ENCODE data around the gene GATB.

GATB gene

DNA sequence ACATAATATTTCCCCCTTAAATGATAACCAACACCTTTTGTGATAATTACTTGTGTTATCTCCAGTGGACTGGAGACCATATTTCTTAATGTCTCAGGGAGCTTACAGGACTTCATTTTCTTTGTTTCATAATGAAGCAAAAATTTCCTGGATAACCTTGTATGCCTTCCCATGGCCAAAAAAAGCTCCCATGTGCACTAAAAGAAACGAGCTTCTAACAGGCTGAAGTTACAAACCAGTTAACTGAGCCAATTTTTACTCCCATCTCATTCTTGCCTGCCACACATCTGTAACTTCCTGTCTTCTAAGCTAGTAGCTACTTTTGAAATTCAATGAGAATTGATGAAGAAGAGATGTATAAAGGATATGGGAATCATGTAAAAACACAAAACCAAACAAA is 32.8 kb downstream of the GATB start:
- no peak for DNase-seq (ENCODE audit: low read depth, low spot score)
- in situ Hi-C loops (cut with HindIII; ENCODE audit: low sequenced_read_pairs), result no loop called here
- no peak overlapping the region for H3K4me3 ChIP-seq (ENCODE audit: low read depth, low read length)
- TF ChIP-seq, protein P1, sequence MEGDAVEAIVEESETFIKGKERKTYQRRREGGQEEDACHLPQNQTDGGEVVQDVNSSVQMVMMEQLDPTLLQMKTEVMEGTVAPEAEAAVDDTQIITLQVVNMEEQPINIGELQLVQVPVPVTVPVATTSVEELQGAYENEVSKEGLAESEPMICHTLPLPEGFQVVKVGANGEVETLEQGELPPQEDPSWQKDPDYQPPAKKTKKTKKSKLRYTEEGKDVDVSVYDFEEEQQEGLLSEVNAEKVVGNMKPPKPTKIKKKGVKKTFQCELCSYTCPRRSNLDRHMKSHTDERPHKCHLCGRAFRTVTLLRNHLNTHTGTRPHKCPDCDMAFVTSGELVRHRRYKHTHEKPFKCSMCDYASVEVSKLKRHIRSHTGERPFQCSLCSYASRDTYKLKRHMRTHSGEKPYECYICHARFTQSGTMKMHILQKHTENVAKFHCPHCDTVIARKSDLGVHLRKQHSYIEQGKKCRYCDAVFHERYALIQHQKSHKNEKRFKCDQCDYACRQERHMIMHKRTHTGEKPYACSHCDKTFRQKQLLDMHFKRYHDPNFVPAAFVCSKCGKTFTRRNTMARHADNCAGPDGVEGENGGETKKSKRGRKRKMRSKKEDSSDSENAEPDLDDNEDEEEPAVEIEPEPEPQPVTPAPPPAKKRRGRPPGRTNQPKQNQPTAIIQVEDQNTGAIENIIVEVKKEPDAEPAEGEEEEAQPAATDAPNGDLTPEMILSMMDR (IDR thresholded peaks at IDR 0.05; ENCODE audit: low read depth, low read length), result no peak

DNA sequence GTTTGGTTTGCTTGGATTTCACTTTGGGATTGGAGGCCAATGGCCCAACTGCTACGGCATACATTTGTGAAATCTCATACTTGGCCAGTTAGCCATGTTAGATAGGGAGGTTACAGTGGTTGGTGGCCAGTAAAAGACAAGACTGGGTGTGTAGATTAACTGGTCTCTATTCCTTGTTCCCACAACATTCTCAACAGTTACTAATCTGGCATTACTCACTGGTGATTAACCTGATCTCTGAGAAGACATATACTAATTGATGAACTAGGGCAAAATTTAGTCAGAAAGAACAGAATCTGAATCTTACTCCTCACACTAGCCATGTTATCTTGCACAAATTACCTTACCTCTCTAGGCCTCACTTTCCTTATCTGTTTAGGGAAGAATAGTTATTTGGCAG is 33.4 kb downstream of the GATB start:
- no peak overlapping the region for H3K4me3 ChIP-seq (ENCODE audit: low read depth, low read length)
- in situ Hi-C loops (cut with HindIII; ENCODE audit: low sequenced_read_pairs), result no loop called here
- DNase-seq (ENCODE audit: low read depth, low spot score), result no peak
- TF ChIP-seq, protein P1 (IDR thresholded peaks at IDR 0.05; ENCODE audit: low read depth, low read length), result no peak

DNA sequence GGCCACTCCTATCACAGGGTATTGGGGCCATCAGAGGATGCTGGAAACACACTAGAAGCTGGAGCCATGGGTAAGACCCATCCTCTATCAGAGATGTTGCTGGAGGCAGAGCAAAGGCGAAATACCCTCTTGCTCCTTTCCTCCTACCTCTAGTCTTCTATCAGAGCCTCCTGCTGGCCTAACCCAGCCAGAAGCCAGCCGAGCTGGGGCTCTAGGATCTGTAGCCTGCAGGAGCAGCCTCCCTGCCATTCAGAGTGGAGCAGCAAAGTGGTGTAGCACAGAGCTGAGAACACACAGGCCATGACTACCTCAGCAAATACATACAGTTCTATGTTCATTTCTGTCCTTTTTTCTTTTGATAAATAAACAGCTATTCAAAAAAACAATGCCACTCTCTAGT is 35.7 kb downstream of the GATB start:
- no peak overlapping the region for H3K4me3 ChIP-seq (ENCODE audit: low read depth, low read length)
- TF ChIP-seq, protein P1 (IDR thresholded peaks at IDR 0.05; ENCODE audit: low read depth, low read length), result no peak
- in situ Hi-C loops (cut with HindIII; ENCODE audit: low sequenced_read_pairs), result no loop called here
- DNase-seq (ENCODE audit: low read depth, low spot score), result no peak

DNA sequence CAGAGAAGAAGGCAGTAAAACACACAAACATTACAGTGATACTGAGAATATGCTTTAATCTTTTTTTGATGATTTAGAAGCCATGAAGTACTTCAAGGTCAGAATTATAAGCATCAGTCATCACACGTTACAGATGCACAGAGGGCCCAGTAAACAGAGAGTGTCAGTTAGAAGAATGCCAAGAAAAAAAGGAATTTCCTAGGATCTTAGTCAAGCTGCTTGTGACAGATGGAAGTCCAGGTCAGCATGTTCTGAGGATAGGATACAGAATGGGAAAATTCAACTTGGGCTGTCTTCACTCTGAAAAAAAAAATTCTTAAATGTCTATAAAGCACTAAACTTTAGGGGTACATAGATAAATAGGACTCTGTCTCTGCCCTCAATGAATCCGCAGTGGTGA is 38.9 kb downstream of the GATB start:
- H3K4me3 ChIP-seq (ENCODE audit: low read depth, low read length), result no peak overlapping the region
- DNase-seq (ENCODE audit: low read depth, low spot score), result no peak
- TF ChIP-seq, protein P1 (IDR thresholded peaks at IDR 0.05; ENCODE audit: low read depth, low read length), result no peak
- in situ Hi-C loops (cut with HindIII; ENCODE audit: low sequenced_read_pairs), result no loop called here

DNA sequence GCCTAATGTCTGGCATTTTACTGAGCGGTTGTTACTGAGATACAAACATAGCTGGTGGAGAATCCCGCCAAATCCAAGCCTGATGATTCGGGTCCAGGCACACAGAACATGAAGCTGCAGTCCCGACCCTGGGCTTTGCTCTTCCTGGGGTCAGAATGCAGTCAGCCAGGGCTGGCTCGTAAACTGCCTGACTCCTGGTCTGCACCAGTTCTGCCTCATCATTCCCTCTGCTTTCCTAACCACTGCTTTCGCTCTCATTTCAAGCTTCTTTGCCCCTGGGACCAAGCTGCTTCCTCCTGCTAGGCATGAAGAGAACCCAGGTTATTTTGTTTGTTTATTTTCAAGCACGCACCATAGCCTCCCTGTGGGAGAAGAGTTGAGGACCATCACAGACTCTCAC is 39.3 kb downstream of the GATB start:
- in situ Hi-C loops (cut with HindIII; ENCODE audit: low sequenced_read_pairs), result no loop called here
- DNase-seq (ENCODE audit: low read depth, low spot score), result no peak
- TF ChIP-seq, protein P1 (IDR thresholded peaks at IDR 0.05; ENCODE audit: low read depth, low read length), result no peak

DNA sequence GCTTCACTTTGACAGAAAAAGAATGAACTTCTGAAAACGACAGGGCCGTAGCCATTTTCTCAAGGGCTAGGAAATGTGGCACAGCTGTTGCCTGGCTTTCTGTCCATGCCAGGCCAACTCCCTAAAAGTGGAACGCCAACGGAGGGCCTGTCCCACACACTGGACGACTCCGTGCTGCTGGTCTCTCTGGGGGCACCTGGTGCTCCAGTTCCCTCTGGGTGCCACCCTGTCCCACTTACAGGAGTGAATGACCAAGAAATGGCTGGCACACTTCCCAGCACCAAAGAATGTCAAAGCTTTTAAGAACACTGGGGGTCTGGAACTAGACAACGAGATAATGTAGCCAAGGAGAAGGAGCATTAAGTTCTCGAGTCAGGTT is 40.9 kb downstream of the GATB start:
- no peak overlapping the region for H3K4me3 ChIP-seq (ENCODE audit: low read depth, low read length)
- TF ChIP-seq, protein P1 (IDR thresholded peaks at IDR 0.05; ENCODE audit: low read depth, low read length), result no peak

More for the DNA sequence above, 39.3 kb downstream of the GATB start:
- no peak overlapping the region for H3K4me3 ChIP-seq (ENCODE audit: low read depth, low read length)

More for the DNA sequence above, 40.9 kb downstream of the GATB start:
- in situ Hi-C loops (cut with HindIII; ENCODE audit: low sequenced_read_pairs), result no loop called here
- no peak for DNase-seq (ENCODE audit: low read depth, low spot score)
